DOHH2 (cell line): ENCODE measurements around the gene TMEM63C.
A peak's percentile ranks its signal among the peaks of the same experiment; 100 is the strongest.

Experiments used
- H3F3A ChIP-seq: fragments of 200-600 bp; sonication (generic), shearing (Covaris generic); 2 replicates; pipeline ENCODE4 v1.6.0; 2016; ENCODE audit warnings: antibody characterized with exemption, mild to moderate bottlenecking; ENCODE audit not compliant: control insufficient read depth, insufficient read depth
- H3K27ac ChIP-seq: fragments of 200-600 bp; sonication (generic); 2 replicates; pipeline ENCODE4 v1.5.1; 2014; ENCODE audit warnings: low read depth, mild to moderate bottlenecking, low read length, moderate library complexity
- H3K27me3 ChIP-seq: fragments of 200-600 bp; sonication (generic); 2 replicates; pipeline ENCODE4 v1.6.1; 2014; ENCODE audit warnings: mild to moderate bottlenecking, low read length, mixed read lengths; ENCODE audit not compliant: control insufficient read depth
- H3K36me3 ChIP-seq: fragments of 200-600 bp; sonication (generic); 2 replicates; pipeline ENCODE4 v1.6.1; 2014; ENCODE audit warnings: mild to moderate bottlenecking, low read length, moderate library complexity, mixed read lengths; ENCODE audit not compliant: control insufficient read depth
- H3K4me1 ChIP-seq: fragments of 200-600 bp; sonication (generic); 2 replicates; pipeline ENCODE4 v1.6.1; 2014; ENCODE audit warnings: mild to moderate bottlenecking, low read length, mixed read lengths; ENCODE audit not compliant: control insufficient read depth
- H3K4me2 ChIP-seq: fragments of 200-600 bp; sonication (generic); 2 replicates; pipeline ENCODE4 v1.6.0; 2014; ENCODE audit warnings: mild to moderate bottlenecking, low read length, moderate library complexity
- H3K4me3 ChIP-seq: fragments of 200-600 bp; sonication (generic); 2 replicates; pipeline ENCODE4 v1.5.1; 2014; ENCODE audit warnings: mild to moderate bottlenecking, low read length, mixed read lengths
- H3K79me2 ChIP-seq: fragments of 200-600 bp; sonication (generic); 2 replicates; pipeline ENCODE4 v1.6.1; 2014; ENCODE audit warnings: mild to moderate bottlenecking, low read length, mixed read lengths; ENCODE audit not compliant: control insufficient read depth
- H3K9me2 ChIP-seq: fragments of 200-600 bp; sonication (generic); replicated peaks from 2 replicates; pipeline ENCODE4 v1.6.1; 2014; ENCODE audit warnings: mild to moderate bottlenecking, low read length, mixed read lengths; ENCODE audit not compliant: control insufficient read depth
- H3K9me3 ChIP-seq: fragments of 200-600 bp; sonication (generic); 2 replicates; pipeline ENCODE4 v1.6.1; 2014; ENCODE audit warnings: antibody characterized with exemption, low read length, mixed read lengths; ENCODE audit not compliant: control insufficient read depth, insufficient read depth
- H4K20me1 ChIP-seq: fragments of 200-600 bp; sonication (generic); 2 replicates; pipeline ENCODE4 v1.6.0; 2014; ENCODE audit warnings: low read depth, mild to moderate bottlenecking, antibody characterized with exemption, low read length, moderate library complexity; ENCODE audit not compliant: control insufficient read depth, insufficient read depth
- EZH2phosphoT487 ChIP-seq: fragments of 200-600 bp; sonication (generic); IDR thresholded peaks from 2 replicates; pipeline ENCODE4 v1.6.1; 2017; ENCODE audit warnings: borderline replicate concordance, mild to moderate bottlenecking, antibody characterized with exemption, low read length, moderate library complexity, mixed read lengths
- TF ChIP-seq, protein P1 (sequence below): fragments of 200-600 bp; sonication (generic); IDR thresholded peaks from one replicate; pipeline ENCODE4 v1.5.1; 2014; ENCODE audit warnings: antibody characterized with exemption, mild to moderate bottlenecking, low read depth, low read length; ENCODE audit not compliant: poor library complexity, severe bottlenecking

The TMEM63C gene

DNA sequence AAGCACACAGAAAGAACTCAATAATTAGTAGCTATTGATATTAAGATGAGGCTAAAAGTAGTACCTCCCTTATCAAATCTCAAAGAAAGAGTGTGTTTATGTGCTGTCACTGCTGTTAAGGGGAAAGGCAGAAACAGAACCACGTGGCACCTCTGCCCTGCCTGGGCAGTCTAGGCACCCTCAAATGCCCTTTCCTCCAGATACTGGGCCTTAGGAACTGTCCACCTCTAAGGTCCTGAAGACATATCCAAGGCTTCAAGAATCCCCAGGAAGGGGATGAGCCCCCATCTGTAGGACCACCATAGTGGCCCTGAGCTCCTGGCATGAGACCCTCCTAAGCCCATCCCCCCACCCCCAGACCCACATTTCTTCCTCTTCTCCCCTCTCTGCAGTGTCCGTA lies 60.4 kb downstream of the TMEM63C start:
- TF ChIP-seq, protein P1, sequence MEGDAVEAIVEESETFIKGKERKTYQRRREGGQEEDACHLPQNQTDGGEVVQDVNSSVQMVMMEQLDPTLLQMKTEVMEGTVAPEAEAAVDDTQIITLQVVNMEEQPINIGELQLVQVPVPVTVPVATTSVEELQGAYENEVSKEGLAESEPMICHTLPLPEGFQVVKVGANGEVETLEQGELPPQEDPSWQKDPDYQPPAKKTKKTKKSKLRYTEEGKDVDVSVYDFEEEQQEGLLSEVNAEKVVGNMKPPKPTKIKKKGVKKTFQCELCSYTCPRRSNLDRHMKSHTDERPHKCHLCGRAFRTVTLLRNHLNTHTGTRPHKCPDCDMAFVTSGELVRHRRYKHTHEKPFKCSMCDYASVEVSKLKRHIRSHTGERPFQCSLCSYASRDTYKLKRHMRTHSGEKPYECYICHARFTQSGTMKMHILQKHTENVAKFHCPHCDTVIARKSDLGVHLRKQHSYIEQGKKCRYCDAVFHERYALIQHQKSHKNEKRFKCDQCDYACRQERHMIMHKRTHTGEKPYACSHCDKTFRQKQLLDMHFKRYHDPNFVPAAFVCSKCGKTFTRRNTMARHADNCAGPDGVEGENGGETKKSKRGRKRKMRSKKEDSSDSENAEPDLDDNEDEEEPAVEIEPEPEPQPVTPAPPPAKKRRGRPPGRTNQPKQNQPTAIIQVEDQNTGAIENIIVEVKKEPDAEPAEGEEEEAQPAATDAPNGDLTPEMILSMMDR, result no peak
- no peak for TF ChIP-seq EZH2phosphoT487
- Histone ChIP-seq H3K4me3 (peak overlapping the region; percentile 51), H3K9me3 (no peaks in the 10 kb centered on the region), H3K9me2 (no peaks in the 10 kb centered on the region), H3K4me2 (peak overlapping the region; percentile 67), H4K20me1 (no peaks in the 10 kb centered on the region), H3F3A (peaks cover 15% of the 10 kb centered on the region), H3K27ac (peak overlapping the region; percentile 92), H3K79me2 (no peaks in the 10 kb centered on the region), H3K36me3 (peaks cover 8% of the 10 kb centered on the region), H3K27me3 (no peaks in the 10 kb centered on the region), H3K4me1 (peaks cover 70% of the 10 kb centered on the region)

DNA sequence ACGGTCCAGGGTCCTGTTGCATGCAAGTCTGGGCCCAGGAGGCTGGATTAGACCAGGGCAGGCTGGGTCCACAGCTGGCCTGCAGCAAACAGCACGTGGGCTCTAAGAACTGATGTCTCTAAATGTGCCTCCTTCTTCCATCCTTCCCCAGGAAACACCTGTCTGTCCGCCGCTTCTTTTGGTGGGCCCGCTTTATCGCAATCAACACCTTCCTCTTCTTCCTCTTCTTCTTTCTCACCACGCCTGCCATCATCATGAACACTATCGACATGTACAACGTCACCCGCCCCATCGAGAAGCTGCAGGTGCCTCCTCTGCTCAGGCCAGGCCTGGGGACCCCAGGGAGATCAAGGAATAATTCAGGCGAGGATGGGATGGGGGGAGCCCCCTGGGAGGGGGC lies 61.2 kb downstream of the TMEM63C start:
- Histone ChIP-seq H3F3A (peaks cover 15% of the 10 kb centered on the region), H3K27ac (peak overlapping the region; percentile 92), H3K4me2 (peak overlapping the region; percentile 67), H3K9me3 (no peaks in the 10 kb centered on the region), H4K20me1 (no peaks in the 10 kb centered on the region), H3K36me3 (peaks cover 8% of the 10 kb centered on the region), H3K4me3 (peak overlapping the region; percentile 51), H3K9me2 (no peaks in the 10 kb centered on the region), H3K27me3 (no peaks in the 10 kb centered on the region), H3K4me1 (peaks cover 70% of the 10 kb centered on the region), H3K79me2 (no peaks in the 10 kb centered on the region)
- TF ChIP-seq, protein P1, result no peak
- TF ChIP-seq EZH2phosphoT487, result no peak

DNA sequence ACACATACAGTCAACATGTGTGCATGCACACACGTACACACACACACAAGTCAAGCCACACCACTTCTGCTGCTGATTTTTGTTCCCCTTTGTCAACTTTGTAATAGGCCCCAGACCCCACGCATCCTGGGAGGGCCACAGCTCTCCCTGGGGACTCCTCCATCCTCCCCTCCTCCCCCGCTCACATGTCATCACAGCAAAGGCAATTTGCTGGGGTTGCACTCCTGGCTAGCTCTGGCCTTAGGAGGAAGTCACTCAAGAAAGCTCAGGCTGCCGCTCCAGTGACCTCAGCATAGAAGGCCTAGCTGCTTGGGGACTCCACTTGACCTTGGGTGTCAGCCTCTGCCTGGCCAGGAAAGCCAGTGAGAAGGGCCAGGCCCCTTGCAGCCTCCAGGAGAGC lies 62.3 kb downstream of the TMEM63C start:
- no peaks in the 10 kb centered on the region for H4K20me1 ChIP-seq
- H3K36me3 ChIP-seq, result peaks cover 8% of the 10 kb centered on the region
- peak overlapping the region; percentile 67 for H3K4me2 ChIP-seq

More for the DNA sequence above, 62.3 kb downstream of the TMEM63C start:
- TF ChIP-seq, protein P1, result no peak
- Histone ChIP-seq H3K4me3 (peak overlapping the region; percentile 51), H3F3A (peaks cover 15% of the 10 kb centered on the region), H3K27ac (peak overlapping the region; percentile 92), H3K79me2 (no peaks in the 10 kb centered on the region), H3K9me2 (no peaks in the 10 kb centered on the region), H3K27me3 (no peaks in the 10 kb centered on the region), H3K4me1 (peaks cover 59% of the 10 kb centered on the region), H3K9me3 (no peaks in the 10 kb centered on the region)
